ENCODE measurements around the gene HSD17B2. TPM values are rescaled to one million over a fixed set of nuclear protein-coding genes. Genes with fewer than 3 reads are reported as not detected.

Gene HSD17B2
- total and polyA plus RNA-seq, 7 donors = 0.16 to 0.19 TPM; not detected in 5

DNA sequence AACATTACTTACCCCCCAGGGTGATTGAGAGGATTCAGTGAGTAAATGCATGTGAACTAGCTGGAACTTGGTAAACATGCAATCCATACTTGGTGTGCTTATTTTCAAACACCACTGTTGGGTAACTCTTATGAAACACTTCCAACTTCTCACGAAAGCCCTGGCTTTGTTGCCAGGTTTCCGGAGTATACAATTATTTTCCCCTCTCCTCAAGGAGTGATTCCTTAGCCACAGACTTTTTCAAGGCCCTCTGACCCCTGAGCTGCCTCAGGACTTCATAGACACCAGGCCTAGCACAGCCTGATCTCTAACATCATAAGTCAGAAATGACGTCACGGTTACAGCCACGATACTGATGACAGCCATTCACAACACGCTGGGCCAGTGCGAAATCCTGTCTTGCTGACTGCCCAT is 27.6 kb downstream of the HSD17B2 start:
- H3K27me3 ChIP-seq (ENCODE audit: insufficient read depth in 3 of 3, low read length in 2 of 3) = no peaks in the 10 kb centered on the region
- H3K4me1 ChIP-seq = no peaks in the 10 kb centered on the region
- no peak for ATAC-seq
- 68 to 81% (median 75%) methylated on average over 7 of the region's 7 CpGs for WGBS, 3 donors
- no peak overlapping the region for H3K4me3 ChIP-seq
- DNase-seq = no peak
- intact Hi-C loops (cut with DNase I) = no loop called here
- no peak overlapping the region for H3K27ac ChIP-seq
- TF ChIP-seq CTCF (IDR thresholded peaks at IDR 0.05) = no peak
- peaks cover 2% of the 10 kb centered on the region for H3K9me3 ChIP-seq
- no peaks in the 10 kb centered on the region for H3K36me3 ChIP-seq (ENCODE audit: insufficient read depth in 1 of 2, low read depth in 1 of 2)

DNA sequence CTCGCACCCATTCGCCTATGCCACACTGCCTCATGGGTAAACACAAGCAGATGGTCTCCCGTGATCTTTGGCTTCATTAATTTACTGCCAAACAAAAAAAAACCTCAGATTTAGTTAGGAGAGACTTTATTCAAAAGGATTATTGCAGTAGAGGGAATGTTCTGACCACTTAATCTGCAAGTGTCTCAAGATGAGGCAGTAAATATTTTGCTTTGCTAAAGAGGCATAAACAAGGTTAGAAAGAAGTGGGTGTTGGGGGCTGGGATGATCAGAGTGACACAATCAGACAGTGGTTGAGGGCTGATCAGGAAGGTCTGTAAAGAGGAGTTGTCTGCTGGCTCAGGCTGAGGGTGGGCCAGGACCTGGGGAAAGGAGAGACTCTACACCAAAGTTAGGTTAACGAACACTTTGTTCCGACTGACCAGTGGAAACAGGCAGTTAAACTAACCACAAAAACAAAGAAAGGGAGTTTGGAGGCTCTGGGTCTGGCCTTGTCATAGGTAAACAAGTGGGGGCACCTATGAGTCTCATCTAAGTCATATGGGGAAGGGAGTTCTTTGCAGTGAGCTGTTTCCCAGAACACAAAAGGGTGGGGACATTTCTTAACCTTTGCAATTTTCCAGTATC is 28.5 kb downstream of the HSD17B2 start:
- H3K27ac ChIP-seq = no peak overlapping the region
- no peak for TF ChIP-seq CTCF (IDR thresholded peaks at IDR 0.05)
- no peaks in the 10 kb centered on the region for H3K27me3 ChIP-seq (ENCODE audit: insufficient read depth in 3 of 3, low read length in 2 of 3)
- WGBS, 3 donors = 53 to 61% (median 54%) methylated on average over 5 of the region's 5 CpGs
- H3K4me1 ChIP-seq = no peaks in the 10 kb centered on the region
- H3K9me3 ChIP-seq = peaks cover 2% of the 10 kb centered on the region
- no peak for ATAC-seq
- H3K4me3 ChIP-seq = no peak overlapping the region
- no peaks in the 10 kb centered on the region for H3K36me3 ChIP-seq (ENCODE audit: insufficient read depth in 1 of 2, low read depth in 1 of 2)
- no peak for DNase-seq
- intact Hi-C loops (cut with DNase I) = no loop called here

GRCh38 chr16:82067042-82067803 is 32.2 kb downstream of the HSD17B2 start:
- intact Hi-C loops (cut with DNase I) = no loop called here
- Histone ChIP-seq H3K27ac (no peak overlapping the region), H3K36me3 (ENCODE audit: insufficient read depth in 1 of 2, low read depth in 1 of 2) (no peaks in the 10 kb centered on the region), H3K4me1 (no peaks in the 10 kb centered on the region), H3K27me3 (ENCODE audit: insufficient read depth in 3 of 3, low read length in 2 of 3) (no peaks in the 10 kb centered on the region), H3K9me3 (peaks cover 2% of the 10 kb centered on the region), H3K4me3 (no peak overlapping the region)
- 65 to 75% (median 71%) methylated on average over 6 of the region's 6 CpGs for WGBS, 3 donors
- DNase-seq = no peak
- TF ChIP-seq CTCF (IDR thresholded peaks at IDR 0.05) = no peak
- no peak for ATAC-seq

DNA sequence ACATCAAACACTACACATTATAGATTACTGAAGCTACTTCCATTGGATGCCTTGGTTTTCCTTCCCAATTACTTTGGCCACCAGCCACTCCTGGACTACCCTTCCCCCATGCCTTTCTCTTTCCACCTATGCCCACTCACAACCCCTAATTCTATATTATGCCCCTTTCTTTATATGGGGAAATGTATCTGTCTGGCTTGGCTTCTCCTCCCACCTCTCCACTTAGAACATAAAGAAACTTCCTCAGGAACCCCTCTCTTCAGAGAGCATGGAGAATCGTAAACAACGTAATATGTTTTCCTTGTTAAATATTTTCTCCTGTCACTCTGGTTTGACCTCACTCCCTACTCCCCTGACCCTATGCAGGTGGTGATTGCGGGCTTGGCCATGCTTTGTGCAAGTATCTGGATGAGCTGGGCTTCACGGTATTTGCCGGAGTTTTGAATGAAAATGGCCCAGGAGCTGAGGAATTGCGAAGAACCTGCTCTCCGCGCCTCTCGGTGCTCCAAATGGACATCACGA is 32.8 kb downstream of the HSD17B2 start:
- Histone ChIP-seq H3K27ac (no peak overlapping the region), H3K4me3 (no peak overlapping the region), H3K4me1 (no peaks in the 10 kb centered on the region), H3K36me3 (ENCODE audit: insufficient read depth in 1 of 2, low read depth in 1 of 2) (no peaks in the 10 kb centered on the region), H3K9me3 (peaks cover 2% of the 10 kb centered on the region), H3K27me3 (ENCODE audit: insufficient read depth in 3 of 3, low read length in 2 of 3) (no peaks in the 10 kb centered on the region)
- 81 to 86% (median 85%) methylated on average over 10 of the region's 10 CpGs for WGBS, 3 donors
- intact Hi-C loops (cut with DNase I) = no loop called here
- TF ChIP-seq CTCF (IDR thresholded peaks at IDR 0.05) = no peak
- DNase-seq (no peak), ATAC-seq (no peak)

Data from psoas muscle (tissue), 8 donors.